ENCODE data around the gene CETN2. TPM values are rescaled to one million over a fixed set of nuclear protein-coding genes. Genes with fewer than 3 reads are reported as not detected.

Gene CETN2
- total RNA-seq: 26.3 and 28.2 TPM in 2 replicates

DNA sequence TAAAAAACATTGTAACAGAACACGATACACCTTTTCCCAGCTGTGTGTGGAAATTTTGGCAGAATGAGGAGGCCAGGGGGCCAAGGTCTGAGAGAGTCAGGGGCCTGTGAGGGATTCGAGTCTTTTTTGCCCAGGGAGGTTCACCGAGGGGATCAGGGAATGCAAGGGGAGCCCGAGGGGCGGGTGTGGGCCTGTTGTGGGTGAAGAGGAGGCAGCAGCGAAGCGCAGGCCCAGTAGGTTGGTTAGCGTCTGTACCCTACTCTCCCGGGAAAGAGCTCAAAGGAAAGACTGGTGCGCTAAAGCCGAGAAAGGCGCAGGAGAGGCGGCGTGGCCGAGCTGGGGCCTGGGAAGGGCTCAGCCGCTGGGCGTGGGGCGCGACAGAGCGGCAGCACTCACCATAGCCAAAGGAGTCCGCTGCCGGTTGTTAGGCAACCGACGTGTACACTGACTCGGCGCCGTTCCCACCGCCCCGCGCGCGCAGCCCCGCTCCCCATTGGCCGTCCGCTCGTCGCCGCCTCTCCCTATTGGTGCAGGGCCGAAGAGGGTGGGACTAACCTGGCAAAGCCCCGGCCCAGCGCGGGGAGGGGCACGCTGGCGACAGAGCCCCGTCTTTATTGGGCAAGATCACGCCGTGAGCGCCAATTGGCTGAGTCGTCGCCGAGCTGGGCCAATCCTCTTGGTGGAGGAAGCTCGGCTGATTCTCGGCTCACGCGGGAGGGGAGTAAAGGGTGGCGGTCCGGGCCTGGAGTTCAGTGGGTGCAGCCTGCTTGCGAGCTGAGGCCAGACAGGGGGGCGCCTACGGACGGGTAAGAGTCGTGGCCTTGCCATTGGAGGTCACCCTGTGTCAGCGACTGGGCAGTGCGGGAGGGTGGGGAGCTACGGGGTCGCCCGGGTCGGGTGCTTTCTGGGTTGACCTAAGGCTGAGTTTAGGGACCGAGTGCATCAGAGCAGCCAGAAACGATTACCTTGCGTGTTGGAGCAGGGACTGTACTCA, at the start of gene CETN2, which contains the start of gene NSDHL:
CETN2 (minus strand) TSS at position 446 of the 994 bp plus-strand sequence; CDS start at position 399, 47 bp downstream.
NSDHL (plus strand) TSS at position 752 of the 994 bp plus-strand sequence. CDS start 15,262 bp downstream, outside the sequence.

Other genes with a start within 250 kb of the CETN2 start
- under 0.01 and 0.34 TPM in 2 replicates for gene GABRQ, start 192.9 kb downstream of the CETN2 start, total RNA-seq
- gene MAGEA3, start 132.0 kb downstream of the CETN2 start, total RNA-seq: not detected in 2 replicates
- gene CSAG2, start 121.5 kb downstream of the CETN2 start, total RNA-seq: not detected in 2 replicates
- gene MAGEA2B, start 116.1 kb downstream of the CETN2 start, total RNA-seq: not detected in 2 replicates
- gene CSAG1, start 97.0 kb downstream of the CETN2 start, total RNA-seq: not detected in 2 replicates
- gene MAGEA12, start 97.0 kb downstream of the CETN2 start, total RNA-seq: not detected in 2 replicates
- not detected in 2 replicates for gene MAGEA2, start 76.9 kb downstream of the CETN2 start, total RNA-seq
- not detected in 2 replicates for gene CSAG3, start 71.5 kb downstream of the CETN2 start, total RNA-seq
- gene MAGEA6, start 61.1 kb downstream of the CETN2 start, total RNA-seq: not detected in 2 replicates
- gene NSDHL, start 306 bp upstream of the CETN2 start, total RNA-seq: 20.8 and 28.8 TPM in 2 replicates
- 143 and 162 TPM in 2 replicates for gene ZNF185, start 67.3 kb upstream of the CETN2 start, total RNA-seq
- not detected in 2 replicates for gene PNMA5, start 163.4 kb upstream of the CETN2 start, total RNA-seq
- gene PNMA3, start 225.7 kb upstream of the CETN2 start, total RNA-seq: under 0.01 TPM in 1 of 2 replicates, not detected in the other
- 0.34 and 0.57 TPM in 2 replicates for gene PNMA6A, start 241.7 kb upstream of the CETN2 start, total RNA-seq